Measurements from ENCODE around the gene PVR.
"Not testable (repeated sequence)": the region's sequence is repeated elsewhere in the genome, so short reads cannot be mapped to it uniquely, and the experiment has no call there.

PVR gene, protein sequence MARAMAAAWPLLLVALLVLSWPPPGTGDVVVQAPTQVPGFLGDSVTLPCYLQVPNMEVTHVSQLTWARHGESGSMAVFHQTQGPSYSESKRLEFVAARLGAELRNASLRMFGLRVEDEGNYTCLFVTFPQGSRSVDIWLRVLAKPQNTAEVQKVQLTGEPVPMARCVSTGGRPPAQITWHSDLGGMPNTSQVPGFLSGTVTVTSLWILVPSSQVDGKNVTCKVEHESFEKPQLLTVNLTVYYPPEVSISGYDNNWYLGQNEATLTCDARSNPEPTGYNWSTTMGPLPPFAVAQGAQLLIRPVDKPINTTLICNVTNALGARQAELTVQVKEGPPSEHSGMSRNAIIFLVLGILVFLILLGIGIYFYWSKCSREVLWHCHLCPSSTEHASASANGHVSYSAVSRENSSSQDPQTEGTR

DNA sequence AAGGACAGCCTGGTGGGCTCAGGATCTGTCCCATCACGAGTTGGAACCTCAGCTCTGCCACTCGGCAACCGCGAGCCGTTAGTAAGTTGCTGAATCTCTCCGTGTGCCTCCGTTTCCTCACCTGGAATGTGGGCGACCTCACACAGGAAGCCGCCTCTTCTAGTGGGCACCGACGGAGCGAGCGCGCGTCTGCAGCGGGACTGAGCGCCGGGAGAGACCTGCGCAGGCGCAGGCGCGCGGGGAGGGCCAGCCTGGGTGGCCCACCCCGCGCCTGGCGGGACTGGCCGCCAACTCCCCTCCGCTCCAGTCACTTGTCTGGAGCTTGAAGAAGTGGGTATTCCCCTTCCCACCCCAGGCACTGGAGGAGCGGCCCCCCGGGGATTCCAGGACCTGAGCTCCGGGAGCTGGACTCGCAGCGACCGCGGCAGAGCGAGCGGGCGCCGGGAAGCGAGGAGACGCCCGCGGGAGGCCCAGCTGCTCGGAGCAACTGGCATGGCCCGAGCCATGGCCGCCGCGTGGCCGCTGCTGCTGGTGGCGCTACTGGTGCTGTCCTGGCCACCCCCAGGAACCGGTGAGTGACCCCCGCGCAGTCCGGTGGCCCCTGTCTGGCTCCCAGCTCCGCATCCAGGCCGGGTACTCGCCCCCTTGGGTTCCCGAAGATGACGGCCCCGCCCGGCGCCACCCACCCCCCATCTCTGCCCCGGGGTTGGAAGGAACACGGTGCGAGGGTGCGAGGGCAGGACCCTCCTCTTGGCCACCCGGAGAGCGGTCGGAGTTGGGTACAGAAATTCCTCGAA is at the start of gene PVR:
TSS of gene PVR (plus strand) at position 306 of the 797 bp plus-strand sequence. CDS start at position 493, 187 bp downstream.
- peak in 1 of 2 donors; percentile 8 for DNase-seq (ENCODE audit: extremely low read depth in 1 of 2, low read depth in 1 of 2)

DNA sequence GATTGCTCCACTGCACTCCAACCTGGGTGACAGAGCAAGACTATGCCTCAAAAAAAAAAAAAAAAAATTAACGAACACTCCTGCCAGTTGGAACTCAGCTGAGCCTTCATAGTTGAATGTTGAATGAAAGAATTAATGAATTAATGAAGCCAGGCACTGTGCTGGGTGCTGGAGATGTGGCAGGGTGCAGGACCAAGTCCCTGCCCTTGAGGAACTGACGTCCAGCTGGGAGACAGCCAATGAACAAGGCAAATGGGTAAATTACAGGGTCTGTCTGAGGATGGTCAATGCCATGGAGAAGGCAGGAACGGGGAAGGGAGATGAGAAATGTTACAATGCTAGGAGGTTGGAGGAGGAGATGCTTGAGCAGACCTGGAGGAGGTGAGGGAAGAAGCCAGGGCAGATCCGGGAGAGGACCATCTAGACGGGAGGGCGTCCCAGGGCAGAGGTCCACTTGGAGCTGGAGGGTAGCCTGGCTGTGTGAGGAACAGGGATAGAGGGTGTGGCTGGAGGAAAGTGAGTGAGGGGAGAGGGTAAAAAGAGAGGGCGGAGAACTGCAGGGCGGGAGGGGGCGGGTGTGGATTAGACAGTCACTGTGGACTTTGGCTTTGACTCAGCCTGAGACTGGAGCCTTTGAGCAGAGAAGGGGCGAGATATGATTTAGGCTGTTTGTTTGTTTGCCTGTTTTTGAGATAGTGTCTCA is 47.1 kb upstream of the PVR start:
- DNase-seq (ENCODE audit: extremely low read depth in 1 of 2, low read depth in 1 of 2), result no peak

DNA sequence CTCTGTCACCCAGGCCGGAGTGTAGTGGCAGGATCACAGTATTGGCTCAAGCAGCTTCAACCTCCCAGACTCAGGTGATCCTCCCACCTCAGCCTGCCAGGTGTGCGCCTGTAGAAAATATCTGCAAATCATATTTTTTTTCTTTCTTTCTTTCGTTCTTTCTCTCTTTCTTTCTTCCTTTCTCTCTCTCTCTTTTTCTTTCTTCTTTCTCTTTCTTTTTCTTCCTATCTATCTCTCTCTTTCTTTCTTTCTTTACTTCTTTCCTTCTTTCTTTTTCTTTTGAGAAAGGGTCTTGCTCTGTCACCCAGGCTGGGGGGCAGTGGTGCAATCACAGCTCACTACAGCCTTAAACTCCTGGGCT is 46.6 kb upstream of the PVR start:
- no peak for DNase-seq (ENCODE audit: extremely low read depth in 1 of 2, low read depth in 1 of 2)

DNA sequence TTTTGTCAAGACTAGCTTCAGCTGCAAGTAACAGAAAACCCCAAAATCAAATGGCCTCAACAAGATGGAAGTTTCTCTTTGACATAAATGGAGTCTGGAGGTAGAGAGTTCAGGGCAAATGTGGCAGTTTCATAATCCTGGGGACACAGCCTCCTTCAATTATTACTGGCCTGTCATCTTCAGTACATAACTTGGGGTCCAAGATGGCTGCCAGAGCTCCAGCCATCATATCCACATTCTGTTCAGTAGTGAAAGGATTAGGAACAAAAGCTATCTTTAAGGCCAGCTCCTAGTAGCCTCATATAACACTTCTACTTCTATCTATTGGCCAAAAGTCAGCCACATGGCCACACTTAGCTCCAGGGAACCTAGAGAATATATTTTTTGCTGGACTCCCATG is 45.4 kb upstream of the PVR start:
- no peak for DNase-seq (ENCODE audit: extremely low read depth in 1 of 2, low read depth in 1 of 2)

DNA sequence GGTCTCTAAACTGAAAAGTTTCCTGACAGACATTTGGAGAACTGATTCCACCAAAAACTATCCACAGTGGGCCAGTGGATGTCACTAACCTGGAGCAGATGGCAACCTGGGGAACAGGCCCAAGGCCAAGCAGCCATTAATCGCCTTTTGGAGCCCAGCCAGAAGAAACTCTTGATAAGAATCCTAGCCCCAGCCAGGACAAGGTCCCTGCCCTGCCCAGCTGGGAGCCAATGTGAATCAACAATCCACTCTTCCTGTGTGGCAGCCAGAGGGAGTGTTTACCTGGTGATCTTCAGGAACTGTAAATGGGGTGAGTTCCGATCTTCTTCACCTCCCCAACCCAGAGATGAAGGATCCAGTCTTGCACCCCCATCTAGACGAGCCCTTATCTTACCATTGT is 44.8 kb upstream of the PVR start:
- no peak for DNase-seq (ENCODE audit: extremely low read depth in 1 of 2, low read depth in 1 of 2)

DNA sequence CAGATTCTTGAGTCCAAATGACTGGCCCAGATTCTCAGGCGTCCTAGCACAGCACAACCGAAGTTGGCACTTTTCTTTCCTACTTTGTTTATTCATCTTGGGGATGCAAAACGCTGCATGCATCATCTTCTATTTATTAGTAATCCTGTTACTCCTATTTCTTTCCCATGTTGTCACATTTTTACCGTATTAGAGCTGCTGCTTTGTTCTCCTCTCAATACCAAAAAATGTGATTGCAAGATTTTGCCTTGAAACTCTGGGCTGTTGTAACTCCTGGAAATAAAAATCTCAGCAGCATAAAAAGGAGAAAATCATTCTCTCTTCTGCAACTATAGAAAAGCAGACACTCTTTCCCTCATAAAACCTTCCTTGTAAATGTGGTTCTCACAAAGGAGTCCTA is 43.2 kb upstream of the PVR start:
- DNase-seq (ENCODE audit: extremely low read depth in 1 of 2, low read depth in 1 of 2), result no peak

DNA sequence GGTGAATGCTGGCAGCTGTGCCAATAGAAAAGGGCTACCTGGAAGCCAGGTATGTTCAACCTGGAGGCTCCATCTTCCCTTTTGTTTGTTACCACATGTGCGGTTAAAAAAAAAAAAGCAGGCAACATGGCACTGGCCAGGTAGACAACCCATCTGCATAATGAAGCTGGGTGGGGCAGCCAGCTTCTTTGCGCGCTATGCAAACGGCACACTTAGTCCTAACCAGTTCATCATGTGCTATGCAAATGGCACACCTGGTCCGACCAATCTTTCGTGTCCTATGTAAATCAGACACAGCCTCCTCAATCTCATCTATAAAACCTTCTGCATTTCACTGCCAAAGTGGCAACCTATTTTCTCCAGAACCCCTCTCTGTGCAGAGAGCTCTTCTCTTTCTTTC is 41.6 kb upstream of the PVR start:
- DNase-seq (ENCODE audit: extremely low read depth in 1 of 2, low read depth in 1 of 2), result no peak

DNA sequence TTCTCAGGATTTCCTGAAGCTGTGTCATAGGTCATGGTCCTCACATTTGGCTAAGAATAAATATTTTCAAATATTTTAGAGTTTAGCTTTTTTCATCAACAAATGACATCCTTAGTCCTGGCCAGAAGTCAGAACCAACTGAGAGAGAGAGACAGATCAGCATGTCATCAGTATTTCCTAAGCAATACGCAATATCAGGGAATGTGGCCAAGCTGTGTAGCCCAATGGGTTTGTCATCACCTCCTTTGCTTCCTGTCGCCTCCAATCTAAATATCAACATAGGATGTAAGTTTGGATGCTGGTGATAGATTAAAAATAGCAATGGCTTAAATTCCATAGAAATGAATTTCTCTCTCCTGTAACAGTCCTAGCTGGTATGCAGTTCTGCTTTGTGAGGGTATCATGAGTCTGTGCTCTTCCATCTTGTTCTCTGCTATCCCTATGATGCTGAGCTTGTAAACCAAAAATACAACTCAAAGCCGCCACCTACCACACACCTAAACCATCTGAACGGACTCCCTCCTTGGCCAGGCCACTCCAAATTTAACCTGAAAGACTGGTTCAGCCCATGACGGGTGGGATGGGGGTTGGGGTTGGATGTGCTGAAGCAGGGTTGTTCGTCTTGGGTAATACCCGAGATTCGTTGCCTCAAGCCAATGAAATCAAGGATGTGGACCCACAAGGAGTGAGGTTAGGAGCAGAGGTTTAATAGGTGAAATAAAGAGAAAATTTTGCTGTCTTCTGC is 40.3 kb upstream of the PVR start:
- DNase-seq (ENCODE audit: extremely low read depth in 1 of 2, low read depth in 1 of 2), result no peak

DNA sequence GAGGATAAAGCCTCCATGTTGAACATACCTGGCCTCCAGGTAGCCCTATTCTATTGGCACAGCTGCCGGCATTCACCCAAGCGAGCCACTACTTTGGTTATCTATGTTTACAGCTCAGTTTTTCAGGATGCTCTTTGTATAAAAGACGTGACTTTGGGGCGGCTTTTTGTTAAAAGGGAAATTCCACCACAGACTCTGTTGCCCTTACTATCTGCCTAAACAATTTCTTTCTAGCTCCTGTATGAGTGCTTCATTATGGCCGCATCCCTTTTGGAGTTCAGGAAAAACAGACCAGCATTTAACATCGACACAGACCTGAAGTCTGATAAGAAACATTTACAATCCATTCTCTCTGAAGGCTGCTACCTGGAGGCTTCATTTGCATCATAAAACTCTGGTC is 39.5 kb upstream of the PVR start:
- DNase-seq (ENCODE audit: extremely low read depth in 1 of 2, low read depth in 1 of 2), result no peak

DNA sequence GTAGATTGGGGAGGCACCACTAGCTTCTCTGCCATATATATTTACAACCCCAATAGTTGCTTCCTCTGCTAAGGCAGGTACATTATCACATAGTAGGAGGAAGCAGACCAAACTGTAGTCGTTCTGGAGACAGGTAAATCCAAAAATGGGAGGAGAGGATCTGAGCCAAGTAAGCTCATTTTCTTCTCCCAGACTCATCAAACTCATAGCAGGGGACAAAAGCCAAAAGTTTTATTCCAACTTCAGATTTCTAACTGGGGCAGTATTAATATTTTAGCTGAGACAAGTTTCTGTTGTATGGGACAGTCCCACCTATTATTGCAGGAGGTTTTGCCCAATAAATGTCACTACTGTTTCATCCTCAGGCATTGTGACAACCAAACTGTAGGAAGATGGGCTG is 38.2 kb upstream of the PVR start:
- DNase-seq (ENCODE audit: extremely low read depth in 1 of 2, low read depth in 1 of 2), result no peak

DNA sequence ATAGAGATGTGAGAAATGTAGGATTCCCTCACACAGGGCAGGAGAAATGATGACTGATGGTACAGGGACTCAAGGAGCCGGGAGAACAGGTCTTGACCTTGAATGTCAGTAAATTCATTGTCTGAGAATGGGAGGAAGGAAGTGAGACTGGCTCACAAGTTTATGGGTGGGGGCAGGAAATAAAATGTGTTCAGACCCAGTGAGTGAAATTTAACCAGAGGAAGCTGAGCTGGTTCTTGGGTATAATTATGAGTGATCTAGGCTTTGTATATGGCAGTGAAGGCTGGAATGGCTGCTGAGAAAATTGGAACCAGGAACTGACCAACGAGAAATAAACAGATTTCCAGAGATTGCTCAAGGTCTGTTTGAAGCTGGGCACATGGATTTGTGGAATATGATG is 36.7 kb upstream of the PVR start:
- no peak for DNase-seq (ENCODE audit: extremely low read depth in 1 of 2, low read depth in 1 of 2)

DNA sequence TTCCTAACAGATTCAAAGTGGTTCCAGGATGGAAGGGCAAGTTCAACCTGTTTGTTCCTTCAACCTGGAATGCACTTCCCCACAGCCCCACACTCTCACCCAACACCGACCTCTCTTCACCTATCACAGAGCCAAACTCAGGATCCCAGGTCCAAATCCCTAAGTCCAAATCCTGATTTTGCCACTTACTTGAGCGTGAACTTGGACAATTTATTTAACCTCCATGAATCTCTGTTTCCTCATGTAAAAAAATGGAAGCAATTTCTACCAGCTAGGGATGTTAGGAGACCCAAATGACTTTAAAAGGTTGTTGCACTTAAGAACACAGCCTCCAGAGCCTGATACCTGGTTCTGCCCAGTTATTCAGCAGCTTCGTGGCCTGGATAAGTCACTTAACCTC is 35.8 kb upstream of the PVR start:
- DNase-seq (ENCODE audit: extremely low read depth in 1 of 2, low read depth in 1 of 2), result no peak

DNA sequence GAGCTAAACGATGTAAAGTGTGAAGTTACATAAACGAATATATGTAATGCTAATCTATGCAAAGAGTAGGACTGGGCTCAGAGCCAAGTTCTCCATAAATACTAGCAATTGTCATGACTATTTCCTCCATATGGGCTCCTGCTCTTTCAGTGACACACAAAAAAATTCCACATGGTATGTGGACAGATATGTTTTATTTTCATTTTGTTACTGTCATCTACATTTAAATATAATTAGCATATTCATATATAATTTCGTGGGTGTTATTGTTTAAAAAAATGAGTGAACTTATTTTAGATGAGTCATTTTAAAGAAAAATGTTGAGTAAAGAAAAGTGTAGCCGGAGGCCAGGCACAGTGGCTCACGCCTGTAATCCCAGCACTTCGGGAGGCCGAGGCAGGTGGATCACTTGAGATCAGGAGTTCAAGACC is 35.3 kb upstream of the PVR start:
- DNase-seq (ENCODE audit: extremely low read depth in 1 of 2, low read depth in 1 of 2), result no peak

DNA sequence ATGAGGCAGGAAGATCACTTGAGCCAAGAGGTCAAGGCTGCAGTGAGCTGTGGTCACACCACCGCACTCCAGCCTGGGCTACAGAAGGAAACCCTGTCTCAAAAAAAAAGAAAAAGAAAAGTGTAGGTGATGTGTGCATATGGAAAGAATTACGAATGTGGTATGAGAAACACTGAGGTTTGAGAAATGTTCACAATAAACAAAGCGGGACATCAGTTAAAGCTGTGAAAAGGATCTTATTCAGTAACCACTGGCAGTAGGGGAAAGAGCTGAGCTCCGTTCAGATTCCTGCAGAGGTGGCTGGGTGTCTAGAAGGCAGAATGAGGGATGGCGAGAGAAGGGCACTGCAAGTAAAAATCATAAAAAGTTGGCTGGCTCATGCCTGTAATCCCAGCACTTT is 34.5 kb upstream of the PVR start:
- DNase-seq (ENCODE audit: extremely low read depth in 1 of 2, low read depth in 1 of 2), result no peak

DNA sequence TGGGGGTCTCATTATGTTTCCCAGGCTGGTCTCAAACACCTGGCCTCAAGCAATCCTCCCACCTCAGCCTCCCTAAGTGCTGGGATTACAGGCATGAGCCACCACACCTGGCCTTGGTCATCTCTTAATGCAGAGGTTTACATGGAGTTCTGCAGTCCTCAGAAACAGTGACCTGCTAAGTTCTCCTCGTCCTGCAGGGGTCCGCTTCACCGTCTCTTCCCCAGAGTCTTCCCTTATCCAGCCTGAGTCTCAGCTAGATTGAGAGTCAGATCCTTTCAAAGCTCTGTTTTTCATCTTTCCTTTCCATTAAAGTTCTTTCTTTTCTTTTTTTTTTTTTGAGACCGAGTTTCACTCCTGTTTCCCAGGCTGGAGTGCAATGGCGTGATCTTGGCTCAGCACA is 33.2 kb upstream of the PVR start:
- DNase-seq (ENCODE audit: extremely low read depth in 1 of 2, low read depth in 1 of 2), result not testable (repeated sequence)

DNA sequence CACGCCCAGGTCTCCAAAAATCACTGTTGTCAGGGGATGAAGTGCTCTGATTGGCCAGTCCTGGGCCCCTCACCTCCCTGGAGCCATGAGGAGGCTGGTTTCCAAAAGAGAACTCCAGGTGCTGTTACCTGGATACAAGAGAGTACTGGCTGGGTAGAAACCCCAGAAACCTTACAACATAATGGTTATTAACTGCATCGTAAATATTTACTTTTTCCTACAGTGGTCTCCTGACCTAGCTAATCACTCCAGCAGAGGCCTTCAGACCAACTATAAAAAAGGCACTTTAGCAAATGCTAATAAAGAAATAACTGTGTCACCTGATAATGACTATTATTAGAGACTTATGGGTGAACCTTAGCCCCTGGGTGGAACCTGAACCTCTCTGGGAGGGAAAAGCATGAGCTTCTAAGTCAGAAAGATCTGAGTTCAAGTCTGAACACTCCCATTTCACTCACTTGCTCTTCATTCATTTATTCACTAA is 31.9 kb upstream of the PVR start:
- DNase-seq (ENCODE audit: extremely low read depth in 1 of 2, low read depth in 1 of 2), result no peak

DNA sequence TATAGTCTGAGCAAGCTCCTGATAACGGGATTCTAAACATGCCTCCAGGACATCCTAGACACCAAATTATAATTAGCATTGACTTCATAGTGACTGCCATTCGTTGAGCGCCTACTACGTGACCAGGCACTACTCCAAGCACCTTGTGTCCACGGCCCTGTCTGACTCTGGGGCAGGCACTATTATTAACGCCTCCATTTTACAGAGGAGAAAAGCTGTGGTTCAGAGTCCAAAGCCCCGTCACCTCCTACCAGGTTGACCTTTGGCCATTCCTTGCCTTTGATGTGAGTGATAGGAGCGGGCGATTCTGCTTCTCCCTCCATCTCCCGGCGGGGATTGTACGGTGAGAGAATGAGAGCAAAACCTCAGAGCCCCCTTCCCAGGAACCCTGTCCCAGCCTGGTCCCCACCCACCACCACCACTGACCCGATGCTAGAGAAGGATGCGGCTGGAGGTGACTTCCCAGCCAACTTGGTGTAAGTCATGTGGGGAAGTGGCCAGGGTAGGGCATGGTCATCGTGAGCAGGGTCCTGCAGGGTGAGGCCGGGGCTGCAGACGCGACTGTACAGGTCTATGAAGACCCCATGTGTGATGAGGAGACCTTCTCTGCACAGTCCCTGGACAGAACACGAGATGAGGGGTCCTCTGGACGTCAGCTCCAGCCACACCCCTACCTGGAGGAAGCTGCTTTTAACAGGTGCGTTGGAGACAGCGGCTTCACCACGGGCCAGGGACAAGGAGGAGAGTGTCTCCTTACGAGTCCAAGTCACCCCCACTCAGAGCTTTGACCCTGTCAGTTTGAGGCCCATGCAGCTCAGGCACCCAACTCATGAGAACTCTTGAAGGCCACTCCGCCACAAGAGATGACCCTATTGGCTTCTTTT is 30.2 kb upstream of the PVR start, which contains the start of gene IGSF23:
TSS of gene IGSF23 (plus strand) at position 269 of the 884 bp plus-strand sequence. CDS start at position 352, 83 bp downstream.
- no peak for DNase-seq (ENCODE audit: extremely low read depth in 1 of 2, low read depth in 1 of 2)

DNA sequence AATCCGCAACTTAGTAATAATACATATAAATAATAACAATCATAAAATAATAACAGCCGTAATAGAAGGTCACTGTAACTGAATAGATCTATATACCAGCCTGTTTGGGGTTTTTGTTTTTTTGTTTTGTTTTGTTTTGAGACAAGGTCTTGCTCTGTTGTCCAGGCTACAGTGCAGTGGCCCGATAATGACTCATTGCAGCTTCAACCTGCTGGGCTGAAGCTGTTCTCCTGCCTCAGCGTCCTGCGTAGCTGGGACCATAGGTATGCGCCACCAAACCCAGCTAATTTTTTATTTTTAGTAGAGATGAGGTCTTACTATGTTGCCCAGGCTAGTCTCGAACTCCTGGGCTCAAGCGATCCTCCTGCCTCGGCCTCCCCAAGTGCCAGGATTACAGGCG is 29.4 kb upstream of the PVR start:
- no peak for DNase-seq (ENCODE audit: extremely low read depth in 1 of 2, low read depth in 1 of 2)

DNA sequence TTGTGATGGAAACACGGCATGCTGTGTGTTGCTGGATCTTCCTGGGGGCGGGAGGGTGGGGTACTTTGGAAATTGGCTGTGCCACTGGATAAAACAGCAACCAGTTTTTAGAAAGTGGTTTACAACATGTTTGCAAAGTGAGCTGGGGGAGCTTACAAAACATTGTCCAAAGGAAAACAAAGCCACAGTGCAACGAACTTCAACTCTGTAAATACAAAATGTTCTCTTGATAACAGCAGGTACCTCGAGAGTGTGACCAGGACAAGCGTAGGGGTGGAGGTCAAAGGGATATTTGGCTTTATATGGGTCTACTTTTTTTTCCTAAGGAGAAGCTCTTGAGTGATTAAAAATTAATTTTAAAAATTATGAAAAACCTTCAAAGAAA is 27.9 kb upstream of the PVR start:
- no peak for DNase-seq (ENCODE audit: extremely low read depth in 1 of 2, low read depth in 1 of 2)
